ENCODE measurements around the gene PLOD1. TPM values are rescaled to one million over a fixed set of nuclear protein-coding genes. Genes with fewer than 3 reads are reported as not detected.
A peak's percentile ranks its signal among the peaks of the same experiment; 100 is the strongest.

Gene PLOD1
- total and polyA plus RNA-seq, 12 donors: 27.3 to 102 (median 48.5) TPM

- WGBS, 2 donors: 47 to 80% methylated on average over 3 of the region's 3 CpGs
- H3K27ac ChIP-seq: no peak overlapping the region
- H3K4me3 ChIP-seq: no peak overlapping the region
- H3K36me3 ChIP-seq: peaks cover 0 to 98% (median 47%) of the 10 kb centered on the region in 9 donors
- H3K27me3 ChIP-seq: no peaks in the 10 kb centered on the region
- peaks cover 0 to 17% (median 0%) of the 10 kb centered on the region in 9 donors for H3K4me1 ChIP-seq
- H3K9me3 ChIP-seq: no peaks in the 10 kb centered on the region
- ATAC-seq (no peak), DNase-seq (no peak)
- TF ChIP-seq, protein P1, sequence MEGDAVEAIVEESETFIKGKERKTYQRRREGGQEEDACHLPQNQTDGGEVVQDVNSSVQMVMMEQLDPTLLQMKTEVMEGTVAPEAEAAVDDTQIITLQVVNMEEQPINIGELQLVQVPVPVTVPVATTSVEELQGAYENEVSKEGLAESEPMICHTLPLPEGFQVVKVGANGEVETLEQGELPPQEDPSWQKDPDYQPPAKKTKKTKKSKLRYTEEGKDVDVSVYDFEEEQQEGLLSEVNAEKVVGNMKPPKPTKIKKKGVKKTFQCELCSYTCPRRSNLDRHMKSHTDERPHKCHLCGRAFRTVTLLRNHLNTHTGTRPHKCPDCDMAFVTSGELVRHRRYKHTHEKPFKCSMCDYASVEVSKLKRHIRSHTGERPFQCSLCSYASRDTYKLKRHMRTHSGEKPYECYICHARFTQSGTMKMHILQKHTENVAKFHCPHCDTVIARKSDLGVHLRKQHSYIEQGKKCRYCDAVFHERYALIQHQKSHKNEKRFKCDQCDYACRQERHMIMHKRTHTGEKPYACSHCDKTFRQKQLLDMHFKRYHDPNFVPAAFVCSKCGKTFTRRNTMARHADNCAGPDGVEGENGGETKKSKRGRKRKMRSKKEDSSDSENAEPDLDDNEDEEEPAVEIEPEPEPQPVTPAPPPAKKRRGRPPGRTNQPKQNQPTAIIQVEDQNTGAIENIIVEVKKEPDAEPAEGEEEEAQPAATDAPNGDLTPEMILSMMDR (IDR thresholded peaks at IDR 0.05): no peak
- intact Hi-C loops (cut with DNase I): loop anchor here in 5 of 10 donors (5.0 to 10.0 kb wide), 4 partner anchors 49 to 1101 kb away; partner anchors contain the start of gene NPPA (in 1 of the 5)
These were observed 29.1 kb downstream of the PLOD1 start for GRCh38 chr1:11963622-11964021.

DNA sequence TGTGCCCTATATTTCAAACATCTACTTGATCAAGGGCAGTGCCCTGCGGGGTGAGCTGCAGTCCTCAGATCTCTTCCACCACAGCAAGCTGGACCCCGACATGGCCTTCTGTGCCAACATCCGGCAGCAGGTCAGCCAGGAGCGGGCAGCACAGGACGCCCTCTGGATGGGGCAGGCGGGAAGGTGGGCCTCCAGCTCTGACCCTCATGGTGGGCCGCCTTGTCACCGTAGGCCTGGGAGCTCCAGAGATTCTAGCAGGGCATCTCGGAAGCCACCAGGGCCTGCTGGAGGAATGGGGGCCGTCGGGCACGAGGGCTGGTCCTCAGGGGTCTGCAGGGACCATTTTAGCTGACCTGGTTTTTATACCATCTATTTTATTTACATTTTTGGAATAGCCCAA, 30.1 kb downstream of the PLOD1 start:
- 88 to 92% methylated on average over 12 of the region's 12 CpGs for WGBS, 2 donors
- peaks cover 0 to 98% (median 44%) of the 10 kb centered on the region in 9 donors for H3K36me3 ChIP-seq
- H3K27me3 ChIP-seq: no peaks in the 10 kb centered on the region
- intact Hi-C loops (cut with DNase I): loop anchor here in 8 of 10 donors (5.0 to 10.0 kb wide), 6 partner anchors 50 to 1102 kb away; partner anchors contain the start of gene NPPA (in 1 of the 8)
- ATAC-seq (no peak), DNase-seq (no peak)
- peaks cover 0 to 17% (median 0%) of the 10 kb centered on the region in 9 donors for H3K4me1 ChIP-seq
- H3K27ac ChIP-seq: no peak overlapping the region
- no peak overlapping the region for H3K4me3 ChIP-seq
- H3K9me3 ChIP-seq: no peaks in the 10 kb centered on the region
- TF ChIP-seq, protein P1 (IDR thresholded peaks at IDR 0.05): no peak

DNA sequence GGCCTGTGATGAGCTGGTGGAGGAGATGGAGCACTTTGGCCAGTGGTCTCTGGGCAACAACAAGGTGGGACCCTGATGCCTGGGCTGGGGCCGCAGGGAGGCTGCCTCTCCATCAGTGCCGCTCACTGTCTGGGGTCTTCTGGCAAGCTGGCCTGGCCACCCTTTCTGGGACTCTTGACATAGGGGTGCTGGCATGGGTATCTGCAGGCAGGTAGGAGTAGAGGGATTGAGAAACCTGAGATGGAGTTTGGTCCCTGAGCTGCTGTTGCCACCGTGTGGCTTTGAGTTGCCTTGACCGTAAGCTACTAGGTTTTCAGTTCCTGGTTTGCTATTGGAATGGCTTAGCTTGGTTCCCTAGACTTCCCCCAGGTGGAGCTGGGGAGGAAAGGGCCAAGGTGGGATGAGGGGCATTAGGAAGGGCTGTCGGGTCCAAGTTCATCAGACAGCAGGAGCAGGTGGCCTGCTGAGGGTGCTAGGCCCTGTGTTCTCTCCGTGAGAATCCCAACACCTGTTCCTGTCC, 32.6 kb downstream of the PLOD1 start:
- no peak overlapping the region for H3K4me3 ChIP-seq
- TF ChIP-seq, protein P1 (IDR thresholded peaks at IDR 0.05): peak; percentile 12 to 65 (median 52)
- no peaks in the 10 kb centered on the region for H3K9me3 ChIP-seq
- ATAC-seq: peak; percentile 23 to 78 (median 53)
- intact Hi-C loops (cut with DNase I): loop anchor here in 8 of 10 donors (5.0 to 10.0 kb wide), 5 partner anchors 52 to 132 kb away; partner anchors contain the start of gene NPPA (in 1 of the 8)
- H3K27ac ChIP-seq: no peak overlapping the region
- 45 to 67% methylated on average over 6 of the region's 6 CpGs for WGBS, 2 donors
- H3K27me3 ChIP-seq: no peaks in the 10 kb centered on the region
- no peak for DNase-seq
- no peaks in the 10 kb centered on the region for H3K4me1 ChIP-seq
- H3K36me3 ChIP-seq: peaks cover 0 to 91% (median 31%) of the 10 kb centered on the region in 9 donors

DNA sequence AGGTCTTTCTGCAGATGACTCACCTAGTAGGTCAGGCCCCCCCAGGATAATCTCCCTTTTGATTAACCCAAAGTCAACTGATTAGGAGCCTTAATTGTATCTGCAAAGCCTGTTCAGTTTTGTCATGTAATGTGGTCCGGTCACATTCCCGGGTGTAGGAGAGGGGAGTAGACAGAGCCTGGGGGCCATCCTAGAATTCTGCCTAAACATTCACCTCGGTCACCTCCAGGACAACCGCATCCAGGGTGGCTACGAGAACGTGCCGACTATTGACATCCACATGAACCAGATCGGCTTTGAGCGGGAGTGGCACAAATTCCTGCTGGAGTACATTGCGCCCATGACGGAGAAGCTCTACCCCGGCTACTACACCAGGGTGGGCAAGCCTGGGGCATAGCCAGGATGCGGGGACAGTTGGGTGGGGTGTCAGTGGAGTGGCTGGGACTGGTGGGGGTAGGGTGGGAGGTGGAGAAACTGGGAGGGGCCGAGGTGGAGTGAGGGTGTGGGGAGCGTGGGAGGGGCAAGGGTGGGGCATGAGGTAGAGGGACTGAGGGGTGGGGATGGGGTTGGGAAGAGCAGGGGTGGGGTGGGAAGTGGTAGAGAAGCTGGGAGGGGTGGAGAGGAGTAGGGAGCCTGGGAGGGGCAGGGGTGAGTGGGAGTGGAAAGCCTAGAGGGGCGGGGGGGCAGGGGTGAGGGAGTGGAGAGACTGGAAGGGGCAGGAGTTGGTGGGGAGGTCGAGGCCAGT, 36.1 kb downstream of the PLOD1 start:
- peaks cover 0 to 90% (median 37%) of the 10 kb centered on the region in 9 donors for H3K36me3 ChIP-seq
- TF ChIP-seq, protein P1 (IDR thresholded peaks at IDR 0.05): no peak

More for the DNA sequence above, 36.1 kb downstream of the PLOD1 start:
- no peaks in the 10 kb centered on the region for H3K27me3 ChIP-seq
- ATAC-seq (no peak), DNase-seq (no peak)
- H3K27ac ChIP-seq: no peak overlapping the region
- no peak overlapping the region for H3K4me3 ChIP-seq
- no peaks in the 10 kb centered on the region for H3K4me1 ChIP-seq
- intact Hi-C loops (cut with DNase I): loop anchor here in 4 of 10 donors (5.0 to 10.0 kb wide), 3 partner anchors 52 to 133 kb away; no protein-coding TSS in a partner anchor
- 89 to 94% methylated on average over 17 of the region's 17 CpGs for WGBS, 2 donors
- no peaks in the 10 kb centered on the region for H3K9me3 ChIP-seq
